NCI-H2171 (cell line): Measurements from ENCODE around the gene TMC1.

Experiments used
- DNase-seq: peaks from one replicate; lab custom pipeline; 2025; lab: John Stamatoyannopoulos, UW

The TMC1 gene

DNA sequence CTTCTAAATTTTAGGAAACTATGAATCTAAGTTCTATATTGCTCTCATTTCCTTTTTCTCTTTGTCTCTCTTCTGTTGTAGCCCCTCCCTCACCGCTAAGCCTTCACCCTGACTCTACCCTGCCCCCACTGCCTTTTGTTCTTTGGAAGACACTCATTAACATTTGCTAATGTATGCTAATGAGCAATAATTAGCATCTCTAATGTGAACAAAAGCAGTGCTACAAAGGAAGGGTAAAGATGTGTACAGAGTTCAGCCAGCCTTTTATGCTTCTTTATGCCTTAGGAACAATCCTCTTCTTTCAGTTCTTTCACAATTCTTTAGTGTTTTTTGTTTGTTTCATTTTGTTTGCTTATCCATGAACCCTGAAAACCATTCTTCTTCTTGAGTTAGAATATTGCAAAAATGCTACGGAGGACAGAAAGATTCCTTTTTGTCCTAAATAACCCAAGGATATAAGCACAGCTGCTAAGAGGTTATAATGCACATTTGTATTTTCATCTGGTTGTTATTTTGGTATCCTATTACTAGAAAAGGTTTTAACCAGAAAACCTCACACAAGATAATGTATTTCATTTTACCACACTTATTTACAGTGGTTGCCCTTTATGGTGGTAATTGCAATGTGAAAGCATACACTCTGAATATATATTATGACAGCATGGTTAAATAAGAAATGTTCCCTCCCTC lies 159.3 kb downstream of the TMC1 start:
- no peak for DNase-seq

DNA sequence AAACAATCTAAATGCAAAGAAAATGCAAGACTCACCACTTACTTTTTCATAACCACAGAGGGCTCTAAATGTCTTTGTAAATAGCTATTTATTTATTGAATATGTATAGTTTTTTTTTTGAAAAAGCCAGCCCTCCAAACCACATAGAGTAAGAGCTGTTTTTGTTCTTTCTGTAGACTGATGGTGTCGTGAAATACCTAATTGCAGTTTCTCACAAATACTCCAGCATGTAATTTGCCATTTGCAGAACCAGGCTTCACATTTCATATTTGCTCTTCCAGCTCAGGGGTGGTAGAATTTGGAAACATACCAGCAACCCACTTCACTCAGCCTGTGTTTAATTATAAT lies 159.8 kb downstream of the TMC1 start:
- no peak for DNase-seq

DNA sequence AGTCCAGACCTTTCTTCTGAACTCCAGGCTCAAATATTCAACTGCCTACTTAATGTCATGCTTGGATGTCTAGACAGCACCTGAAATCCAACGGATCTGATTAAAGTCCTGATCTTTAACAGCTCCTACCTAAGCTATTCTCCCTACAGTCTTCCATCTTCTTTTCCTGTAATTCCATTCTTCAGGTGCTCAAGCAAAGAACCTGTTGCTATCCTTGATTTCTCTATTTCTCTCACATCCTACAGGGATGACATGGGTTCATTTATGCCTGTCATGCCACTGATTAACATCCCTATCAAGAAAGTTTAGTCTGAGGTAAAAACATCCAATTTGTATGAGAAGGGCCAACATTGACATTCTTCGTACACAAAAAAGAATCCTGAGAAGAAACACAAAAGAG lies 163.2 kb downstream of the TMC1 start:
- no peak for DNase-seq

DNA sequence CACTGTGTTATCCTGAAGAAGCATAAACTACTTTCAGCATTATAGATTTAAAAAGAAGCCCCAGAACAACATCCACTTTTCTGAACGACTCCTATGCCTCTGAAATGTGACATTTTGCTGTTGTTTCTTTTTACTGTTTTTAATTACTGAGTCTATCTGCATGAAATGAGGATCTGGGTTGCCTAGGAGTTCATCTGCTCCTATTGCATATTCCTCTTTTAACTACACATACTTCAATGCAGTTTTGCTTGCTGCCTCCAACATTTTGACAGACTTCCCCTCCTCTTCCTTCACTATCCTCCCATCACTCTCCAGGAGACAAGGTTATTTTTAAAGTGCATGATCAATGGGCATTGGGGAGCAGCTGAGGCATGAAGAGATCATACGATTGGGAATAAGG lies 164.5 kb downstream of the TMC1 start:
- DNase-seq, result no peak

DNA sequence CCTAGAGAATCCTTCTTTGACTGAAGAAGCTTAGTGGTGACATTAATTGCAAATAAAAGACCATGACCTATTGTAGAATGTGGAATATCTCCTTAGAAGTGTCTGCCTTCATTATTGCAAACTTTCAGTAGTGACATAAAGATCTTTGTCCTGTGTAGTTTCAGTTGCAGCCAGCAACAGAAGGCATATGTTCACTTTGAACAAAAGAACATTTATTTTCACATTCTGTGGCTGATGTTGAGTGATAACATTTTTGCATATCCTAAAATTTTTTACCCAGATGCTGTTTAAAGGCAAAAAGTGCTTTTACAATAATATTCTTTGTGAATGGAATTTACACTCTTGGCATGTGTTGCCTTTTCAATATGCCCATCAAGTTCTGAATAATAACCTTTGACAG lies 165.9 kb downstream of the TMC1 start:
- DNase-seq, result no peak

DNA sequence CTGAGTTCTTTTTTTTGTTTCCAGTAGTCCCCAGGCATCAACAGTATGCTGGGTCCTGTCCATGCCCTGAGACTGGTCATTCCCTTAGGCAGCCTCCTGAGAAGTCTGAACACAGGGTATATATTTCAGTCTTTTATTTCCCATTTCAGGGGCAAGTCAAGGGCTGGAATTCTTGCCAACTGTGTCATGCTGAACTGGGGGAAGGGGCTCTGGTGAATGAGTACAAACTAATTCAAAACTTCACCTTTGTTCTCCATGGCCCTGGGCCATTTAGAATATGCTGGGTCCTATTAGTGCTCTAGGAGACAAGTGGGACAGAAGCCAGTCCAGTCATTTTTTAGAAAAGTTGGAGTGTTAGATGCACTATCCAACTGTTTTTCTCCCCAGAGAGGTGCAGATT lies 170.3 kb downstream of the TMC1 start:
- no peak for DNase-seq

DNA sequence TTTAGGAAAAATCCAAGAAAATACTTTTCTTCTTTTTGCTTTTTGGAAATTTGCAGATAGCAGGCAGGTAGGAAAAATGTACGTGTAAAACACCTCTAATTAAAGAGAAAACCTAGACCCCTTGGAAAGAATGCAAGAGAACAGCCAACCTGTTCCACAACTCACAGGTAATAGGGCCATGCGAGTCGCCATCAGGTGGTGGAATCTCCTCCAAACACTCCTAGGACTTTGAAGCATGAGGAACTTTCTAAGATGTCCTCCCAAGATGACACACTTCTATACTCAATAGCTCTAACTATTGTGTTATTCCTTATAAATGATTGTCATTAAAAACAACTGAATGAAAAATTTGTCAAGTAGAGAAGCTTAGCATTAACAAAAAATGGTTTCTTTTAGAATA lies 174.0 kb downstream of the TMC1 start:
- no peak for DNase-seq

DNA sequence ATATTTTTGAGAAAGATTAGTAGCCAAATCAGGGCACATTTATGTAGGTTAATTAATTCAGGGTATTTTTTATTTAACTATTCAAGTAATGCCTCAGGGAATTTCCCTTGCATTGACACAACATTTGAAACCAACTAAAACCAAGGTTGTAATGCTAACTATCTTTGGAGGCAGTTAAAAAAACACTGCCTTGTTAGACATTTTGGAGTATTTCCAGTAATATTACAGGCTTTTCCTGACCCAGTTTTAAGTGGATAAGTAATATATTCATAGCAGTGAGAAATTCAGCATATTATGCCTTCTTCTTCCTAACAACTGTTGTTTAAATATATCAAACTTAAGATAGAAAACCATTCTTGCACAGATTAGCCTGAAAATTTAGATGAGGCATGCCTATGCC lies 175.1 kb downstream of the TMC1 start:
- no peak for DNase-seq

DNA sequence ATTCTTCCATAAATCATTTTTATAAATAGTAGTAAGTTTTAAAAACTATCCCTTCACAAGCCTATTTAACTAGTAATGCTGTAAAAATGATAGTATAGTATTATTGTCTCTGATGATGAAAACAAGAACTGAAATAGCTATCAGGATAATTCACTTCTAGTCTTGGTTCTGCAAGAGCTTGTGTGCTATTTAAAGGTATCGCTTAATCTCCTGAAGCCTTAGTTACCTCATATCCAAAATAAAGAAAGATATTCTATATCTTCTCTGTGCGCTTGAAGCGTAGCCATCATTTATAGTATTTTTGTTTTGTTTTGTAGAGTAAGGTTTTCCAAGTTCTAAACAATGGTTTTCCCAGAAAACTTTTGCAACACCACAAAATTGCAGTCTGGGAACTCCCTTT lies 180.1 kb downstream of the TMC1 start:
- no peak for DNase-seq

DNA sequence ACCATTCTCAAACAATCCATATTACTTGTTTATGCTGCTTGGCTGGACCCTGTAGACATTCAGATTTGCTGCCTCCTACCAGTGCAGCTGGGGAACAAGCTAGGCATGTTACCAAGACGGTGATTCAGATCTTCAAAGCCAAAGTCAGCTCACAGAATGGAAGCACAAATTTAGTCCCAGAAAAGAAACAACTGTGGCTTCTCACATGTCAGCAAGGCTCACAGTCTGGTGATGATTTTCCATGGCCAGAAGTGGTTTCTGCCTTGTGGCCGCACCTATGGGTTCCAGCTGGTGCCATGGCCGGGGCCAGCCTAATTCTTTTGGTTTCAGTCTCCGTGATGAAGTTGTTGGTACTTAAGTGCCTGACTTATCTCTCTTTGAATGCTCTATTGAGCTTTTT lies 182.2 kb downstream of the TMC1 start:
- DNase-seq, result no peak

DNA sequence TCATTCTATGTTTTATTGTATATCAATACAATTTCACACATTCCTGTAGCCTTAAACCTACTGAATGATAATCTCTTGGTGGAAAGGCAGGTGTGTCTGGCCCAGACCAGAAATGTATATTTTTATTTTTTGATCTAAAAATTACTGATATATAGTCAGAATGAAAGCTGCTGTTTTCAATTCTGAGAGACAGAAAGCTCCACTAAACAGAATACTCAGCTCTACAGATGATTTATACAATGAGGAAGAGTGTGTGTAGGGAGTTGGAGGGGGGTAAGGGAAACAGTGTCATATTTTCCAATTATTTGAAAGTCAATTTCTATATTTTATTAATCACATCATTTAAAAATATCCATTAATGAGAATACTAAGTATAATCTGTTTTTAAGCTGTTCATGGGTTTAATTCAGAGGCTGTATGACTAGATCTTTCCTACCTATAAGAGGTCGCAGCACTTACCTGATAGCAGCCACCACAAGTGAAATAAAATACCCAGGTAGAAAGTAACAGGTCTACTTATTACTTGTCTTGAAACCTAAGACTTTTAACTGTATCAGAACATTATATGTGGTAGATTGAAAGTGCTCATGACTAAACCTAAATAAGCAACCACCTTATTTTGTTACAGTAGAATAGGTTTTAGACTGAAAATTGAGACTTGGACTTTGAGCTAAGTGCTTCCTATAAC lies 183.4 kb downstream of the TMC1 start:
- no peak for DNase-seq

DNA sequence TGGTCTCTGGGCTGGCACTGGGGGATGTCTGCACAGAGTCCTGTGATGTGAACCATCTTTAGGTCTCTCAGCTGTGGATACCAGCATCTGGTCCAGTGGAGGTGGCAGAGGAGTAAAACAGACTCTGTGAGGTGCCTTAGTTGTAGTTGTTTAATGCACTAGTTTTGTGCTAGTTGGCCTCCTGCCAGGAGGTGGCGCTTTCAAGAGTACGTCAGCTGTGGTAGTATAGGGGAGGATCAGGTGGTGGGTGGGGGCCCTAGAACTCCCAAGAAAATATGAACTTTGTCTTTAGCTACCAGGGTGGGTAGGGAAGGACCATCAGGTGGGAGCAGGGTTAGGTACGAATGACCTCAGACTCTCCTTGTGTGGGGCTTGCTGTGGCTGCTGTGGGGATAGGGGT lies 197.1 kb downstream of the TMC1 start:
- DNase-seq, result no peak

DNA sequence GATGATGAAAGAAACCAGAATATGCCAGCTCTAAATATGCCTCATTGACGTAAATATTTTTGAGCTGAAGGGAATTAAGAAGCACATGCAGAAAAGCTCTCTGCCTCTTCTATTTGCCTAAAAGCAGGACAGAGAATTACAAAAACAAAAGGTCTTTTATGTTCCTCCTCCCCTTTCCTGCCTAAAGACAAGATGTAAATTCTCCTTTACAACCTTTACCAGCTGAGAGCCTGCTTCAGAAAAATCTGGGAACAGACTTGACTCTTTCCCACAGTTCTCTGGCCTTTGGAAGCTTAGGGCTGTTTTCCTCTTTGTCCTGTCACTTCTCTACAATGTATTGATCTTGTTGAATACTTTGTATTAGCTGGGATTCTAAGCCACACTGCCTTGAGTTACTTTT lies 199.7 kb downstream of the TMC1 start:
- DNase-seq, result no peak

DNA sequence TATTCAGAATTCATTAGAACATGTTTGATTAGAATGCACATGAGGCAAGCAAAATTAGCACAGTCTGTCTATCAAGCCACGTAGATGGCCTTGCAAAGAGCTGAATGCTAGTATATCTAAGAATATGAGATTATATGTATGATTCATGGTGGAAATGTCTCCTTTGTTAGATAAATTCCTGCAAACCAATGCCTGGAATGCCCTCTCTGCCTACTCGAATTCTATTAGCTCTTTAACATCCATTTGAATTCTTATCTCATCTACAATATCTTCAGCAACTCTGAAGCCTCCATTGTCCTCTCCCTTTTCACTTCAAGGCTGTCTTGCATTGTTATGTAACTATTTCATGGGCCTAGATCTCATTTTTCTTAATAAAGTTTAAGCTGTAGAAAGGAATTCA lies 205.5 kb downstream of the TMC1 start:
- DNase-seq, result no peak

DNA sequence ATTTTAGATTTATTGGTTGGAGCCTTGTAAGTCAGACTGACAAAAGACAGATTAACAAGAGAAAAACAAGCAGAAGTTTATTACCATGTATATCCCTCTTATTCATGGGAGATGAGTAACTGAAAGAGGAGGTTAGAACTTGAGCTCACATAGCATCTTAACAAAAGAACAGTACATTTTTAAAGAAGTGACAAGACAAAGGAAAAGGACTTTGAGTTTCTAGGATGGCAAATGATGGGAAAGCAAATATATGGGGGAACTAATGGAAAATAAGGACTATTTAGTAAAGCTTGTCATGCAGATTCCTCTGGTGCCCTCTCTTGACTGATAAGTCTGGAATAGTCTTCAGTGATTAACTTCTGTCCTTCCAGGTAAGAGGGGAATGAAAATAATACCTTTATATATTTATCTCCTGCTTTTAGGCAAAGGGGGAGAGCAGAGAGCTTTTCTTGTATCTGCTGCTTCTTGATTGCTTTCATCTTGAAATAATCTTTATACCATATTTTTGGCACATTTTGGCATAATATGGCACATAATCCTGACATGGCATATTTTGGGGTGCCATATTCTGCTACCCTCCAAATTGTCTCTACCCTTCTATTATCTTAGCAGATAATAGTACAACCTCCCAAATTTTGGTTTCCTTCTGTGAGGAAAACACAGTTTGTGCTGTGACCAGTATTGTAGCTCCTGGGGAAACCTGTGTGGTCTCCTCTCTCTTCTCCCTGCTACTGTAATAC lies 206.8 kb downstream of the TMC1 start:
- no peak for DNase-seq

DNA sequence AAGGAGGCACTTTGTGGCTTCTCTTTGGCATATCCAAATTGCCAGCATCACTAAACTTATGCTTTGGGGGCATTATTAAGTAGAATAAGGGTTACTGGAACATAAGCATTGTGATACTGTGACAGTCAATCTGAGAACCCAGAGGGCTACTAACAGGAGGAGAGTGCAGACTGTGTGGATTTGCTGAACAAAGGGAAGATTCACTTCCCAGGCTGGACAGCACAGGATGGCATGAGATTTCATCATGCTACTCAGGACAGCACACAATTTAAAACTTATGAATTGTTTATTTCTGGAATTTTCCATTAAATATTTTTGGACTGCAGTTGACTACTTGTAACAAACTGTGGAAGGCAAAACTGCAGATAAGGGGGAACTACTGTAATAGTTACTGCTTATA lies 212.5 kb downstream of the TMC1 start:
- DNase-seq, result no peak

DNA sequence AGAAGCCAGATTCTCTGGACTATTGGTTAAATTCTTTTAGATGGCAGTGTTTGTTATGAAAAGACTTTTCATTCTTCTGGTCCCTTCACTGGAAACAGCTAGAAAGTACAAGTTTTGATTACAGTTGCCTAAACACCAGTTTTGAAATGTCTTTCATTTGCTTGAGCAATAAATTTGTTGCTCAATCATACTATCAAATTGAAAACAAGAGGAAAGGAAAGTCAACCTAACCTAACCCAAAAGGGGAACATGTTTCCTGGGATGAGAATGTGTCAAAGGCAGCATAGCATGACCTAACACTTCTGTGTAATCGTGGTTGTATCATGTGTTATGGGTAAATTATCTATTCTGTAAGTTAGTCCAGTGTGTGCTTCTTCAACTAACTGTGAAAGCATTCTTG lies 213.2 kb downstream of the TMC1 start:
- DNase-seq, result no peak

DNA sequence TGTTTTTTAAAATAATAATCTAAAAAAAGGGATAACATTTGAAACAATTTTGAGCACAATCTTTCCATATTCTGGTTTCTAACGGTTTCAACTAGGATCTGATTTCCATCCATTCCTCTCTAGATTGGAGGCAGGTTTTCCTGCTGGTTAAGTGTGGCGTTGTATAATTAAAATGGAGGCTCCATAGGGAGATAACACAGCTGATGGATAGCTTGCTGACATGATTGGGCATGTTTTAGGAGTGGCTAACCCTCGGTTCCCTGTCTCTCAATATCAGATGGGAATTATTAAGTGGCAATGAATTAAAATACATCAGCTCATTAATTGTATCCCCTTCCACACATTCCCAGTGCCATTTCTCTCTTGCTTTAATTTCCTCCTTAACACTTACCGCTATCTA lies 222.4 kb downstream of the TMC1 start:
- DNase-seq, result no peak

DNA sequence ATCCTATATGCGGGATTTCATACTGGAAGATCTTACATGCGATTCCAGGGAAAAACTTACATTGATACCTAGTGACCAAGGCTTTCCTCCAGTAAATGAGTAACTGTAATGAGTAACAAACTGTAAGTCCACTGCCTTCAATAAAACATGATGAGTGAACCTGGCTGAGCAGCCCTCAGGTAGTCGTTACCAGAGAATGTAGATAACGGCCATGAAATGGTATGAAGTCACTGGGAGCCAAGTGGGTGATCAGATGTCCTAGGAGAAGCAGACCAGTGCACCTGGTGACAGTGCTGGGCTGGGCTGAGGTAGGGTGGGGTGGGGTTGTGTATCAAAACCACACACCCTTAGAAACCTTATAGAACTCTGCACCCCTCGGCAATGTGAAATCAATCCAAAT lies 227.9 kb downstream of the TMC1 start:
- no peak for DNase-seq

DNA sequence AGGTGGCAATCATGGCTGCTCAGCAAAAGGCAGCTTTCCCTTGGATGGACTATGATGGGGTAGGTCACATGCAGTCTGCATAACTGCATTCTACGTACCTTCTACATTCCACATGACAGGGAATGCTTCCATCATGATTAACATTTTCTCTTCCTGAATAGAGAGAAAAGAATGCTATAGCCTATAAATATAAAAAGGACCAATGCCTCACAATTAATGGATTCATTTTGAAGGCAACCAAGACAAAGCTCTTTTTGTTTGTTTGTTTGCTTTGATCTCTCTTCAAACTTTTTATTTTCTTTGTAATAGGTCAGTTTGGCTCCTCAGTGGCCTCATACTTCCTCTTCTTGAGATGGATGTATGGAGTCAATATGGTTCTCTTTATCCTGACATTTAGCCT lies 230.1 kb downstream of the TMC1 start:
- DNase-seq, result no peak

DNA sequence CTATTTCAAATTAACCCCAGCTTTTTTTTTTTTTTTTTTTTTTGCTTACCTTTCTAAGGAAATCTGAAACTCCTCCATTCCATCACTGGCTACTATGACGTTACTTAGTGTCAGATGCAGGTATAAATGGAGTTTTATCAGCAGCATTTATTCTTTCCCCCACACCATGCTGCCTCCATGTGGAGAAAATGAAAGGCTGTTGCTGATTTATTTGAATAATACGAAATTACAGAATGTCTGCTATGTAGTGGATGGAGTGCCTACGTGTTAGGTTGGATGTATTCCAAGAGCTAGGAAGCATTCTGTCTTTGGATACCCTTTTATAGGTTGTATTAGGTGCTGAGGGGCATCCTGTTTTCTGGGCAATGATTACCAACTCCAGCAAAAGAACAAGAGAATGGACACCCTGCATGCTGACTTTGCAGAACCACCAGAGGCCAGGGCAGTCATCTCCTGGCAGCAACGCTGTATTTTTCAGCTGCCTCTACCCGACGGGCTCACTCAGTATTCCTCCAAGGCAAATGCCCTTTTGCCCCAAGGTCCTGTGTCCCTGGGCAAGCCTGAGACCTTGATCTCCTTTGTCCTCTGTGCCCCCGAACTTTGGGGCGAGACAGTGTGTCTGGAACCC lies 232.0 kb downstream of the TMC1 start:
- no peak for DNase-seq

DNA sequence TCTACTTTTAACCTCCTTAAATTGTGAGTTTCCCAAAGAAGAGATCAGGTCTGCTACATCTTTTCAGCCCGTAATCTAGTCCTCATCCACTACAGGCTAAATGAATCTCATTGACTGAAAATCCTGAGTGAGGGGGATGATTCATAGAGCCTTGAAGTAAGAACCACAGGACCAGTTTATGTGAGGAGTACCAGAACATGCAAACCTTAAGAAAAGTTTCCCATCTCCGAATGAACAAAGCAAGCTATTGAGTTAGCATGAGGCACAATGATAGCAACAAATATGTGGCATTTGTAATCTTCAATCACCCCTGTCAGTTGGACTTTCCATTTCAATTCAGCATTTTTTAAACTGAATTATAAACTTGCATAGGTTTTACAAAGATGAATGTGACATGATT lies 234.4 kb downstream of the TMC1 start:
- DNase-seq, result no peak

DNA sequence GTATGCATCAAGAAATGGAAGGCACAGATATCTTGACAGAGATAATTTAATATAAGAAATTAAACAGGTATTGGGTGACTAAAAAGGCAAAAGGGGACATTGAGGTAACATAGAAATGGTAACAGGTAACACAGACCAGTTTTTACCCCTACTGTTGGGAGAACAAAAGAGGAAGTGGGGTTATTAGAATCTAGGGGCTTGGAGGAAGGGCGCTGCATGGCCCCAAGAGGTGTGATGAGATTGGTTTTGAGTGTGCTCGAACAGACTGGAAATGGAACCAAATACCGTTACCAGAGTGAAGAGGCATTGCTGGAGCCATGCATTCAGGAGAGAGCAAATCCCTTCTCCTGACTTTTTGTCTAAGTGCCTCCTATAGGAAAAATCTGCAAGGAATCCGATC lies 237.5 kb downstream of the TMC1 start:
- DNase-seq, result no peak
